Smooth muscle cell (in vitro differentiated cells): ENCODE data around the gene ASPM. TPM values are rescaled to one million over a fixed set of nuclear protein-coding genes. Genes with fewer than 3 reads are reported as not detected.

ENCODE experiments used
- DNase-seq: peaks from one replicate; lab custom pipeline; 2025; ENCODE audit not compliant: unreplicated experiment; lab: John Stamatoyannopoulos, UW
- H2AFZ ChIP-seq: fragments of 200-600 bp; sonication (generic); 2 replicates; pipeline ENCODE4 v1.6.0; 2016; ENCODE audit warnings: antibody characterized with exemption, low read depth, mild to moderate bottlenecking
- H3F3A ChIP-seq: fragments of 200-600 bp; sonication (generic); 2 replicates; pipeline ENCODE4 v1.6.0; 2017; ENCODE audit warnings: antibody characterized with exemption, low read depth
- H3K27ac ChIP-seq: fragments of 200-600 bp; sonication (generic); 2 replicates; pipeline ENCODE4 v1.5.1; 2016; ENCODE audit warnings: low read depth, mild to moderate bottlenecking
- H3K27me3 ChIP-seq: fragments of 200-600 bp; sonication (generic); 2 replicates; pipeline ENCODE4 v1.6.1; 2016; ENCODE audit warnings: low read depth, mild to moderate bottlenecking
- H3K36me3 ChIP-seq: fragments of 200-600 bp; sonication (generic); 2 replicates; pipeline ENCODE4 v1.5.1; 2016; ENCODE audit warnings: low read depth
- H3K4me1 ChIP-seq: fragments of 200-600 bp; sonication (generic); 2 replicates; pipeline ENCODE4 v1.5.1; 2016; ENCODE audit warnings: low read depth
- H3K4me2 ChIP-seq: fragments of 200-600 bp; sonication (generic); 2 replicates; pipeline ENCODE4 v1.6.0; 2016; ENCODE audit warnings: mild to moderate bottlenecking
- H3K4me3 ChIP-seq: fragments of 200-600 bp; sonication (generic); 2 replicates; pipeline ENCODE4 v1.5.1; 2016; ENCODE audit warnings: mild to moderate bottlenecking
- H3K79me2 ChIP-seq: fragments of 200-600 bp; sonication (generic); 2 replicates; pipeline ENCODE4 v1.6.0; 2016; ENCODE audit warnings: low read depth, mild to moderate bottlenecking
- H3K9ac ChIP-seq: fragments of 200-600 bp; sonication (generic); 2 replicates; pipeline ENCODE4 v1.6.0; 2016; ENCODE audit warnings: low read depth
- H3K9me3 ChIP-seq: fragments of 200-600 bp; sonication (generic); replicated peaks from 2 replicates; pipeline ENCODE4 v1.5.1; 2016; ENCODE audit warnings: low read depth
- H4K20me1 ChIP-seq: fragments of 200-600 bp; sonication (generic); 2 replicates; pipeline ENCODE4 v1.6.0; 2016; ENCODE audit warnings: low read depth
- CTCF ChIP-seq: fragments of 200-600 bp; sonication (generic); IDR thresholded peaks from 2 replicates; pipeline ENCODE4 v1.5.1; 2017; ENCODE audit warnings: borderline replicate concordance, mild to moderate bottlenecking, antibody characterized with exemption; ENCODE audit not compliant: insufficient read depth, poor library complexity, severe bottlenecking
- WGBS: methylation state at CpG from one replicate; pipeline ENCODE4 v1.1.7; 2016; ENCODE audit warnings: low lambda C conversion rate; 5-methylcytosine and 5-hydroxymethylcytosine counted together
- polyA plus RNA-seq: library from polyadenylated mRNA; unstranded; fragments of >200 nt; fragmentation: Nextera tagmentation; extraction: Ambion mirVana; gene quantifications from 2 replicates; pipeline ENCODE4 v1.2.1, GENCODE V29; 2016
- total RNA-seq: library from RNA; depleted of rRNA; stranded (reverse); fragments of >200 nt; gene quantifications from 2 replicates; pipeline ENCODE4 v1.2.3, GENCODE V29; 2014

ASPM gene
- total and polyA plus RNA-seq, 2 experiments from 2014 or later: 1.7 to 8.8 TPM

DNA sequence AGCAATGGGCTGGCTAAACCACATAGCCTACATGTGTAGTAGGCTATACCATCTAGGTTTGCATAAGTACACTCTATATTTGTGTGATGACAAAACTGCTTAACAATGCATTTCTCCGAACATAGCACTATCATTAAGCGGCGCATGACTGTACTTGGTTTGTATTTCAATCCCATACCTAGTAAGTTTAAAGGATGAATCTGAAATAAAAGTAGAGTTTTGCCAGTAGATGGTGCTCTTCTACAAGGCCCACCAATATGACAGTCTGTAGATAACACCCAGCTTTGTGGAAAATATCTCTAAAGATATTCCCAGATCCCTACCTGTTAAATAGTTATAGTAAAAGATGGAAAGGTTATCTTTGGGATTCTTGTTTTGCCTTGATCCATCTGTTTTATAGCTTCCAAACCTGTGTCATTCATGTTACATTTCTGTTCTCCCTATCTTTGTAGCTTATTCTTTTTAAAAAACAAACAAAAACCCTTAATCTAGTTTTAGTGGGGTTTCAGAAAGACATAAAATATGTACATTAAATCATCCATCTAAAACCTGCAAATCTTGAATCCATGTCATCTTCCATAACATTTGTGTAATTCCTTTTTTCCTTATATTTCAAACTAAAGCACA, 33.9 kb upstream of the ASPM start:
- H4K20me1 ChIP-seq: peaks cover 35% of the 10 kb centered on the region
- no peak overlapping the region for H3K4me2 ChIP-seq
- no peak overlapping the region for H2AFZ ChIP-seq
- no peak overlapping the region for H3K4me3 ChIP-seq
- H3K79me2 ChIP-seq: peaks cover 4% of the 10 kb centered on the region
- 73% methylated on average over 3 of the region's 3 CpGs for WGBS
- H3K9me3 ChIP-seq: no peaks in the 10 kb centered on the region
- H3K27me3 ChIP-seq: no peaks in the 10 kb centered on the region
- H3K36me3 ChIP-seq: peaks cover 19% of the 10 kb centered on the region
- peak; percentile 48 for TF ChIP-seq CTCF
- no peak overlapping the region for H3K9ac ChIP-seq
- DNase-seq: no peak
- H3K4me1 ChIP-seq: no peaks in the 10 kb centered on the region
- H3F3A ChIP-seq: no peaks in the 10 kb centered on the region
- H3K27ac ChIP-seq: no peak overlapping the region

GRCh38 chr1:197178998-197179397, 32.5 kb upstream of the ASPM start:
- Histone ChIP-seq H3K27me3 (no peaks in the 10 kb centered on the region), H2AFZ (no peak overlapping the region), H4K20me1 (peaks cover 24% of the 10 kb centered on the region), H3K4me2 (no peak overlapping the region), H3K27ac (no peak overlapping the region), H3K4me1 (no peaks in the 10 kb centered on the region), H3K4me3 (no peak overlapping the region), H3F3A (no peaks in the 10 kb centered on the region), H3K9me3 (no peaks in the 10 kb centered on the region), H3K79me2 (no peaks in the 10 kb centered on the region), H3K9ac (no peak overlapping the region), H3K36me3 (peaks cover 25% of the 10 kb centered on the region)
- TF ChIP-seq CTCF: no peak
- WGBS: 90% methylated on average over 1 of the region's 1 CpG
- no peak for DNase-seq

- TF ChIP-seq CTCF: no peak
- Histone ChIP-seq H3K9me3 (no peaks in the 10 kb centered on the region), H3K36me3 (peaks cover 13% of the 10 kb centered on the region), H3K4me1 (no peaks in the 10 kb centered on the region), H3K4me2 (no peak overlapping the region), H3K27me3 (no peaks in the 10 kb centered on the region), H3K4me3 (no peak overlapping the region), H3F3A (no peaks in the 10 kb centered on the region), H3K9ac (no peak overlapping the region), H3K79me2 (no peaks in the 10 kb centered on the region), H4K20me1 (no peaks in the 10 kb centered on the region), H2AFZ (no peak overlapping the region), H3K27ac (no peak overlapping the region)
- no peak for DNase-seq
- WGBS: 98% methylated on average over 2 of the region's 2 CpGs
Observed at GRCh38 chr1:197174818-197175217, 28.3 kb upstream of the ASPM start.
